KMS-11 (cell line): Measurements from ENCODE around the gene UBR3.

ENCODE experiments used
- H2AFZ ChIP-seq: fragments of 200-600 bp; sonication (generic); 2 replicates; pipeline ENCODE4 v1.6.1; 2016; ENCODE audit warnings: antibody characterized with exemption, mixed run types, low read depth
- H3K27ac ChIP-seq: fragments of 200-600 bp; sonication (generic); 2 replicates; pipeline ENCODE4 v1.6.1; 2016; ENCODE audit warnings: mild to moderate bottlenecking, mixed run types
- H3K27me3 ChIP-seq: fragments of 200-600 bp; sonication (generic); 2 replicates; pipeline ENCODE4 v1.6.1; 2017; ENCODE audit warnings: mild to moderate bottlenecking, low read depth, mixed run types, moderate library complexity; ENCODE audit not compliant: insufficient read depth
- H3K36me3 ChIP-seq: fragments of 200-600 bp; sonication (generic); 2 replicates; pipeline ENCODE4 v1.6.1; 2017; ENCODE audit warnings: mild to moderate bottlenecking, mixed run types; ENCODE audit not compliant: insufficient read depth
- H3K4me1 ChIP-seq: fragments of 200-600 bp; sonication (generic); 2 replicates; pipeline ENCODE4 v1.6.1; 2016; ENCODE audit warnings: mild to moderate bottlenecking, low read depth, mixed run types; ENCODE audit not compliant: poor library complexity, severe bottlenecking
- H3K4me2 ChIP-seq: fragments of 200-600 bp; sonication (generic); 2 replicates; pipeline ENCODE4 v1.7.0; 2016; ENCODE audit warnings: mild to moderate bottlenecking, mixed run types
- H3K4me3 ChIP-seq: fragments of 200-600 bp; sonication (generic); IDR thresholded peaks from 2 replicates; pipeline ENCODE4 v1.6.1; 2017; ENCODE audit warnings: low read depth, low read length, mixed read lengths; ENCODE audit not compliant: insufficient read depth
- H3K79me2 ChIP-seq: fragments of 200-600 bp; sonication (generic); 2 replicates; pipeline ENCODE4 v1.6.1; 2016; ENCODE audit warnings: low read depth, mixed run types; ENCODE audit not compliant: insufficient read depth
- H3K9ac ChIP-seq: fragments of 200-600 bp; sonication (generic); 2 replicates; pipeline ENCODE4 v1.6.1; 2016; ENCODE audit warnings: mild to moderate bottlenecking, mixed run types
- H4K20me1 ChIP-seq: fragments of 200-600 bp; sonication (generic); 2 replicates; pipeline ENCODE4 v1.6.1; 2016; ENCODE audit warnings: mild to moderate bottlenecking, mixed run types; ENCODE audit not compliant: insufficient read depth
- TF ChIP-seq, protein P1 (sequence below): fragments of 200-600 bp; sonication (generic); conservative IDR thresholded peaks from 2 replicates; pipeline ENCODE4 v1.6.1; 2017; ENCODE audit warnings: low read depth, mild to moderate bottlenecking, antibody characterized with exemption, low read length, moderate library complexity, mixed read lengths

Gene UBR3

GRCh38 chr2:170090229-170090628, 263.0 kb downstream of the UBR3 start:
- Histone ChIP-seq H3K27ac (no peak overlapping the region), H2AFZ (no peak overlapping the region), H3K4me3 (no peak overlapping the region), H3K79me2 (no peaks in the 10 kb centered on the region), H3K27me3 (no peaks in the 10 kb centered on the region), H3K4me1 (no peaks in the 10 kb centered on the region), H4K20me1 (no peaks in the 10 kb centered on the region), H3K4me2 (no peak overlapping the region), H3K9ac (no peak overlapping the region), H3K36me3 (no peaks in the 10 kb centered on the region)
- TF ChIP-seq, protein P1, sequence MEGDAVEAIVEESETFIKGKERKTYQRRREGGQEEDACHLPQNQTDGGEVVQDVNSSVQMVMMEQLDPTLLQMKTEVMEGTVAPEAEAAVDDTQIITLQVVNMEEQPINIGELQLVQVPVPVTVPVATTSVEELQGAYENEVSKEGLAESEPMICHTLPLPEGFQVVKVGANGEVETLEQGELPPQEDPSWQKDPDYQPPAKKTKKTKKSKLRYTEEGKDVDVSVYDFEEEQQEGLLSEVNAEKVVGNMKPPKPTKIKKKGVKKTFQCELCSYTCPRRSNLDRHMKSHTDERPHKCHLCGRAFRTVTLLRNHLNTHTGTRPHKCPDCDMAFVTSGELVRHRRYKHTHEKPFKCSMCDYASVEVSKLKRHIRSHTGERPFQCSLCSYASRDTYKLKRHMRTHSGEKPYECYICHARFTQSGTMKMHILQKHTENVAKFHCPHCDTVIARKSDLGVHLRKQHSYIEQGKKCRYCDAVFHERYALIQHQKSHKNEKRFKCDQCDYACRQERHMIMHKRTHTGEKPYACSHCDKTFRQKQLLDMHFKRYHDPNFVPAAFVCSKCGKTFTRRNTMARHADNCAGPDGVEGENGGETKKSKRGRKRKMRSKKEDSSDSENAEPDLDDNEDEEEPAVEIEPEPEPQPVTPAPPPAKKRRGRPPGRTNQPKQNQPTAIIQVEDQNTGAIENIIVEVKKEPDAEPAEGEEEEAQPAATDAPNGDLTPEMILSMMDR: no peak

DNA sequence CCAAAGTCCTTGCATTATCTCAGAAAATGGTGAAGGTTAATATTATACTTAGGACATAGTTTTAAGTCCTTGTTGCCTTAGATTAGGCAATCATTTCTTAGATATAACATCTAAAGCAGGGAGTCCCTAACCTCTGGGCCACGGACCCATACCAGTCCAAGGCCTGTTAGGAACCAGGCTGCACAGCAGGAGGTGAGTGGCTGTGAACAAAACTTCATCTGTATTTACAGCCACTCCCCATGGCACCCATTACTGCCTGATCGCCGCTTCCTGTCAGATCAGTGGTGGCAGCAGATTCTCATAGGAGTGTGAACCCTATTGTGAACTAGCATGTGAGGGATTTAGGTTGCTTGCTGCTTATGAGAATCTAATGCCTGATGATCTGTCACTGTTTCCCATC, 264.2 kb downstream of the UBR3 start:
- Histone ChIP-seq H3K4me3 (no peak overlapping the region), H3K4me1 (no peaks in the 10 kb centered on the region), H3K36me3 (no peaks in the 10 kb centered on the region), H3K27me3 (no peaks in the 10 kb centered on the region), H3K27ac (no peak overlapping the region), H4K20me1 (no peaks in the 10 kb centered on the region), H3K4me2 (no peak overlapping the region), H3K79me2 (no peaks in the 10 kb centered on the region), H3K9ac (no peak overlapping the region), H2AFZ (no peak overlapping the region)
- TF ChIP-seq, protein P1: no peak

DNA sequence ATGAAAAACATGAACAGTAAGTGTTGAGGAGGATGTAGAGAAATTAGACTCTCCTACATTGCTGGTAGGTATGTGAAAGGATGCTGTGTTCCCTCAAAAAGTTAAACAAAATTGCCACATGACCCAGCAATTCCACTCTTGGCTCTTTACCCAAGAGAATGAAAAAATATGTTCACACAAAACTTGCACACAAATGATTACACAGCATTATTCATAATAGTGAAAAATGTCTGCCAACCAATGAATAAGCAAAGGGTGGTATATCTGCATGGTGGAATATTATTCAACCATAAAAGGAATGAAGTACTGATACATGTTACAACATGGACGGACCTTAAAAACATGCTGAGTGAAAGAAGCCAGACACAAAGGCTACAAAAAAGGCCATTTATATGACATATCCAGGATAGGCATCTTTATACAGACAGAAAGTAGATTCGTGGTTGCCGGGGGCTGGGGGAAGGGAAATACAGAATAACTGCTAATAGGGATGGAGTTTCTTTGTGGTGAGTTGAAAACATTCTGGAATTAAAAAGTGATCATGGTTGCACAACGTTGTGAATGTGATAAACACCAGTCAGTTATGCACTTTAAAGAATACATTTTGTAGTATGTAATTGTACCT, 265.3 kb downstream of the UBR3 start:
- no peaks in the 10 kb centered on the region for H4K20me1 ChIP-seq
- H3K4me1 ChIP-seq: no peaks in the 10 kb centered on the region
- H3K79me2 ChIP-seq: no peaks in the 10 kb centered on the region
- no peaks in the 10 kb centered on the region for H3K36me3 ChIP-seq
- no peak overlapping the region for H3K27ac ChIP-seq
- no peak overlapping the region for H2AFZ ChIP-seq
- no peaks in the 10 kb centered on the region for H3K27me3 ChIP-seq
- TF ChIP-seq, protein P1: no peak
- H3K4me3 ChIP-seq: no peak overlapping the region
- H3K9ac ChIP-seq: no peak overlapping the region
- H3K4me2 ChIP-seq: no peak overlapping the region

- Histone ChIP-seq H3K27ac (no peak overlapping the region), H3K27me3 (no peaks in the 10 kb centered on the region), H3K9ac (no peak overlapping the region), H4K20me1 (no peaks in the 10 kb centered on the region), H3K36me3 (no peaks in the 10 kb centered on the region), H3K4me1 (peaks cover 17% of the 10 kb centered on the region), H3K4me2 (no peak overlapping the region), H3K79me2 (no peaks in the 10 kb centered on the region), H3K4me3 (no peak overlapping the region), H2AFZ (no peak overlapping the region)
- TF ChIP-seq, protein P1: no peak
Observed at GRCh38 chr2:170095380-170095779, 268.1 kb downstream of the UBR3 start.
